Panc1 (cell line): ENCODE results near the gene CRYBA1. TPM values are rescaled to one million over a fixed set of nuclear protein-coding genes. Genes with fewer than 3 reads are reported as not detected.

Source experiments
- ATAC-seq: fragments of 200-7000 bp; cut with Tn5 transposase; 2 replicates; pipeline ENCODE4 v1.9.1; 2020; ENCODE audit warnings: mild to moderate bottlenecking, moderate library complexity
- BruUV-seq: library from RNA; stranded (reverse); fragments of 400-500 nt; replicated peaks from 2 replicates; lab custom pipeline; 2021; lab: Mats Ljungman, UMichigan
- CTCF ChIA-PET: fragments of 300-600 bp; sonication (Branson Sonifier 250); formaldehyde crosslinking; loops from one replicate; lab custom pipeline; 2022; ENCODE audit warnings: antibody characterized with exemption; lab: Charles Lee
- POLR2A ChIA-PET: fragments of 300-600 bp; sonication (Branson Sonifier 250); formaldehyde crosslinking; loops from one replicate; lab custom pipeline; 2022; ENCODE audit warnings: antibody characterized with exemption; lab: Charles Lee
- DNase-seq: peaks from one replicate; pipeline ENCODE4 v3.0.0-alpha.2; 2010; ENCODE audit warnings: low read depth, low spot score
- H3K27ac ChIP-seq: 2 replicates; pipeline ENCODE4 v1.5.1; 2011; ENCODE audit warnings: mild to moderate bottlenecking, low read length, inconsistent platforms
- H3K27me3 ChIP-seq: fragments of 200-500 bp; sonication (Bioruptor generic); 2 replicates; pipeline ENCODE4 v1.6.0; 2014; ENCODE audit warnings: low read length, inconsistent platforms; ENCODE audit not compliant: control insufficient read depth, insufficient read depth
- H3K36me3 ChIP-seq: fragments of 200-500 bp; sonication (Bioruptor generic); 2 replicates; pipeline ENCODE4 v1.5.1; 2014; ENCODE audit warnings: inconsistent platforms, mild to moderate bottlenecking, low read length, moderate library complexity; ENCODE audit not compliant: control insufficient read depth, insufficient read depth
- H3K4me1 ChIP-seq: 2 replicates; pipeline ENCODE4 v1.5.1; 2011; ENCODE audit warnings: inconsistent platforms, mild to moderate bottlenecking, low read length, moderate library complexity; ENCODE audit not compliant: control insufficient read depth, insufficient read depth
- H3K4me3 ChIP-seq, 2 experiments: 2 replicates each; pipeline ENCODE4 v1.5.1; 2011 to 2012; ENCODE audit warnings: low read depth in 2 of 2, low read length in 2 of 2, mild to moderate bottlenecking in 2 of 2, inconsistent platforms in 1 of 2, moderate library complexity in 1 of 2
- H3K9me3 ChIP-seq: fragments of 200-500 bp; sonication (Bioruptor generic); 2 replicates; pipeline ENCODE4 v1.5.1; 2014; ENCODE audit warnings: low read depth, mild to moderate bottlenecking, inconsistent platforms, low read length, moderate library complexity; ENCODE audit not compliant: control insufficient read depth, insufficient read depth
- POLR2AphosphoS5 ChIP-seq: IDR thresholded peaks from 2 replicates; pipeline ENCODE4 v1.6.1; 2012; ENCODE audit warnings: mild to moderate bottlenecking, low read depth, low read length, moderate library complexity
- SIN3A ChIP-seq: IDR thresholded peaks from 2 replicates; pipeline ENCODE4 v1.6.1; 2012; ENCODE audit warnings: low read depth, mild to moderate bottlenecking, low read length, moderate library complexity, borderline replicate concordance; ENCODE audit not compliant: insufficient read depth
- TCF7L2 ChIP-seq: IDR thresholded peaks from 2 replicates; pipeline ENCODE4 v1.6.1; 2011; ENCODE audit warnings: mild to moderate bottlenecking, low read depth, low read length, inconsistent platforms
- in situ Hi-C: cut with HindIII; loops from 2 replicates; pipeline ENCODE4 v1.10.0; 2016; ENCODE audit warnings: low sequenced_read_pairs, low pct_unique_long_range_greater_than_20kb
- intact Hi-C: fragments of 100-400 bp; cut with micrococcal nuclease; formaldehyde crosslinking; loops from one replicate; pipeline ENCODE4 v1.10.0; 2022; ENCODE audit not compliant: unreplicated experiment
- total RNA-seq: library from RNA; stranded (reverse); gene quantifications from one replicate; pipeline ENCODE4 v1.2.1, GENCODE V29; 2021; ENCODE audit not compliant: unreplicated experiment
- TF ChIP-seq, protein P1 (sequence below): fragments of 450-650 bp; IDR thresholded peaks from 2 replicates; pipeline ENCODE4 v1.5.1; 2017; ENCODE audit warnings: mild to moderate bottlenecking
- TF ChIP-seq, protein P2 (sequence below), 2 experiments: IDR thresholded peaks; 2 replicates each; pipeline ENCODE4 v1.6.1; 2011 to 2012; ENCODE audit warnings: low read depth in 2 of 2, control low read depth in 1 of 2, low read length in 1 of 2, mild to moderate bottlenecking in 1 of 2, moderate library complexity in 1 of 2; ENCODE audit not compliant: insufficient read depth in 1 of 2

The CRYBA1 gene
- total RNA-seq, 1 experiment from 2014 or later, result not detected

DNA sequence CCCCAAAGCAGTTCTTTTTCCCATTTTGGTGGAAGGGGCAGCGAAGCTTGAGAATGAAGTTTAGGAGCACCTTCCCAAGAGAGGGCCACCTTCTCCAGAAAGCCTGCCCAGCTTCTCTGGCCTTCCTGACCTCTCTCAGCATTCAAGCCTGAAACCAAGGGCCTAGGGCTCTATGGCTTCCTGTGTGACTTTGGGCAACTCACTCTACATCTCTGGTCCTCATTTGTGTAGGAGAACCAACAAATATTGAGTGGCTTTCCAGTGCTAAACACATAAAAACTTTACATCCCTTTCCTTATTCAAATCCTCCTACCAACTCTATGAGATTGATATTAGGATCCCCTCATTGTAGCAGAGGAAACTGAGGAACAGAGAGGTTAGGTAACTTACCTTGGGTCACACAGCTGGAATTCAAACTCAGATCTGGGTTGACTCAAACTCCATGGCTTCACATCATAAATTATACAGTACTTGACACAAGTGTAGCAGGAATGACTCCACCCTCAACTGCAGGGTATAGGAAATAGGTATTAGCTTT is 34.5 kb upstream of the CRYBA1 start:
- BruUV-seq, result no TSS peak
- no peak for ATAC-seq

DNA sequence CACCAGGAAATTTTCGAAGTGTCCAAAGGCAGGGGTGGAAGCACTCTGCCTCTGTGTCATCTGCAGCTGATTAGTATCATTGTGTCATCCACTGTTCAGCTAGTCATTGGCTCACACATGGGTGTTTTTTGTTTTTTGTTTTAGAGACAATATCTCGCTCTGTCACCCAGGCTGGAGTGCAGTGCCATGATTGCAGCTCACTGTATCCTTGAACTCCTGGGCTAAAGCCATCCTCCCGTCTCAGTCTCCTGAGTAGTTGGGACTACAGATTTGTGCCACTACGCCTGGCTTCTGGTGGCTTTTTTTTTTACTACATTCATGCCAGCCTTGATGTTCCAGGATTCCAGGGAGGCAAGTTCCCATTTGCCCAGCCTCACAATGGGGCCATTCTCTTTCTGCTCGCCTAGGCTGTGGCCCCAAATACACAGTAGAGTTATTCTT is 34.0 kb upstream of the CRYBA1 start:
- intact Hi-C loops (no loop called here), in situ Hi-C loops (no loop called here)
- DNase-seq (no peak), ATAC-seq (no peak)
- ChIA-PET POLR2A (no interaction called here), CTCF (interaction anchor here (1.0 kb wide), 2 partner anchors 68 to 88 kb away, joined by 3 to 4 read pairs; no protein-coding TSS in a partner anchor)
- TF ChIP-seq TCF7L2 (no peak), SIN3A (no peak), POLR2AphosphoS5 (no peak)
- TF ChIP-seq, protein P1, sequence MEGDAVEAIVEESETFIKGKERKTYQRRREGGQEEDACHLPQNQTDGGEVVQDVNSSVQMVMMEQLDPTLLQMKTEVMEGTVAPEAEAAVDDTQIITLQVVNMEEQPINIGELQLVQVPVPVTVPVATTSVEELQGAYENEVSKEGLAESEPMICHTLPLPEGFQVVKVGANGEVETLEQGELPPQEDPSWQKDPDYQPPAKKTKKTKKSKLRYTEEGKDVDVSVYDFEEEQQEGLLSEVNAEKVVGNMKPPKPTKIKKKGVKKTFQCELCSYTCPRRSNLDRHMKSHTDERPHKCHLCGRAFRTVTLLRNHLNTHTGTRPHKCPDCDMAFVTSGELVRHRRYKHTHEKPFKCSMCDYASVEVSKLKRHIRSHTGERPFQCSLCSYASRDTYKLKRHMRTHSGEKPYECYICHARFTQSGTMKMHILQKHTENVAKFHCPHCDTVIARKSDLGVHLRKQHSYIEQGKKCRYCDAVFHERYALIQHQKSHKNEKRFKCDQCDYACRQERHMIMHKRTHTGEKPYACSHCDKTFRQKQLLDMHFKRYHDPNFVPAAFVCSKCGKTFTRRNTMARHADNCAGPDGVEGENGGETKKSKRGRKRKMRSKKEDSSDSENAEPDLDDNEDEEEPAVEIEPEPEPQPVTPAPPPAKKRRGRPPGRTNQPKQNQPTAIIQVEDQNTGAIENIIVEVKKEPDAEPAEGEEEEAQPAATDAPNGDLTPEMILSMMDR, result no peak
- TF ChIP-seq, protein P2, sequence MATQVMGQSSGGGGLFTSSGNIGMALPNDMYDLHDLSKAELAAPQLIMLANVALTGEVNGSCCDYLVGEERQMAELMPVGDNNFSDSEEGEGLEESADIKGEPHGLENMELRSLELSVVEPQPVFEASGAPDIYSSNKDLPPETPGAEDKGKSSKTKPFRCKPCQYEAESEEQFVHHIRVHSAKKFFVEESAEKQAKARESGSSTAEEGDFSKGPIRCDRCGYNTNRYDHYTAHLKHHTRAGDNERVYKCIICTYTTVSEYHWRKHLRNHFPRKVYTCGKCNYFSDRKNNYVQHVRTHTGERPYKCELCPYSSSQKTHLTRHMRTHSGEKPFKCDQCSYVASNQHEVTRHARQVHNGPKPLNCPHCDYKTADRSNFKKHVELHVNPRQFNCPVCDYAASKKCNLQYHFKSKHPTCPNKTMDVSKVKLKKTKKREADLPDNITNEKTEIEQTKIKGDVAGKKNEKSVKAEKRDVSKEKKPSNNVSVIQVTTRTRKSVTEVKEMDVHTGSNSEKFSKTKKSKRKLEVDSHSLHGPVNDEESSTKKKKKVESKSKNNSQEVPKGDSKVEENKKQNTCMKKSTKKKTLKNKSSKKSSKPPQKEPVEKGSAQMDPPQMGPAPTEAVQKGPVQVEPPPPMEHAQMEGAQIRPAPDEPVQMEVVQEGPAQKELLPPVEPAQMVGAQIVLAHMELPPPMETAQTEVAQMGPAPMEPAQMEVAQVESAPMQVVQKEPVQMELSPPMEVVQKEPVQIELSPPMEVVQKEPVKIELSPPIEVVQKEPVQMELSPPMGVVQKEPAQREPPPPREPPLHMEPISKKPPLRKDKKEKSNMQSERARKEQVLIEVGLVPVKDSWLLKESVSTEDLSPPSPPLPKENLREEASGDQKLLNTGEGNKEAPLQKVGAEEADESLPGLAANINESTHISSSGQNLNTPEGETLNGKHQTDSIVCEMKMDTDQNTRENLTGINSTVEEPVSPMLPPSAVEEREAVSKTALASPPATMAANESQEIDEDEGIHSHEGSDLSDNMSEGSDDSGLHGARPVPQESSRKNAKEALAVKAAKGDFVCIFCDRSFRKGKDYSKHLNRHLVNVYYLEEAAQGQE (IDR thresholded peaks at IDR 0.05; ENCODE audit: insufficient read depth in 1 of 2, low read depth in 2 of 2, low read length in 1 of 2), result no peak
- no TSS peak for BruUV-seq
- Histone ChIP-seq H3K4me3 (no peak overlapping the region), H3K27ac (no peak overlapping the region), H3K27me3 (no peaks in the 10 kb centered on the region), H3K36me3 (no peaks in the 10 kb centered on the region), H3K9me3 (no peaks in the 10 kb centered on the region), H3K4me1 (no peaks in the 10 kb centered on the region)

More for the DNA sequence above, 34.5 kb upstream of the CRYBA1 start:
- Histone ChIP-seq H3K9me3 (no peaks in the 10 kb centered on the region), H3K4me3 (no peak overlapping the region), H3K27ac (no peak overlapping the region), H3K4me1 (no peaks in the 10 kb centered on the region), H3K27me3 (no peaks in the 10 kb centered on the region), H3K36me3 (no peaks in the 10 kb centered on the region)
- in situ Hi-C loops (no loop called here), intact Hi-C loops (no loop called here)
- ChIA-PET POLR2A (no interaction called here), CTCF (interaction anchor here (1.0 kb wide), 2 partner anchors 67 to 88 kb away, joined by 3 to 4 read pairs; no protein-coding TSS in a partner anchor)
- TF ChIP-seq SIN3A (no peak), POLR2AphosphoS5 (no peak), TCF7L2 (no peak)
- TF ChIP-seq, protein P2 (IDR thresholded peaks at IDR 0.05; ENCODE audit: insufficient read depth in 1 of 2, low read depth in 2 of 2, low read length in 1 of 2), result no peak
- TF ChIP-seq, protein P1, result no peak
- no peak for DNase-seq
